Vagina (tissue), 2 donors: ENCODE measurements around the gene TBC1D14.

Experiments used
- POLR2A ChIP-seq, 2 donors: fragments of 450-650 bp; IDR thresholded peaks; one replicate each; pipeline ENCODE4 v1.6.1; 2017; ENCODE audit warnings: antibody characterized with exemption in 2 of 2, mild to moderate bottlenecking in 2 of 2, moderate library complexity in 2 of 2
- POLR2AphosphoS5 ChIP-seq, 2 donors: sonication (generic); formaldehyde crosslinking; IDR thresholded peaks; one replicate each; pipeline ENCODE4 v1.9.0; 2017; ENCODE audit warnings: antibody characterized with exemption in 2 of 2, mild to moderate bottlenecking in 2 of 2, low read depth in 1 of 2; ENCODE audit not compliant: insufficient read depth in 1 of 2
- TF ChIP-seq, protein P1 (sequence below), 3 experiments: fragments of 450-650 bp in 2 of 3; fragments of 200-600 bp in 1 of 3; sonication (generic) in 1 of 3; IDR thresholded peaks; one replicate each; pipeline ENCODE4 v1.5.1; 2017 to 2019; ENCODE audit warnings: antibody characterized with exemption in 3 of 3, mild to moderate bottlenecking in 2 of 3, moderate library complexity in 2 of 3

DNA sequence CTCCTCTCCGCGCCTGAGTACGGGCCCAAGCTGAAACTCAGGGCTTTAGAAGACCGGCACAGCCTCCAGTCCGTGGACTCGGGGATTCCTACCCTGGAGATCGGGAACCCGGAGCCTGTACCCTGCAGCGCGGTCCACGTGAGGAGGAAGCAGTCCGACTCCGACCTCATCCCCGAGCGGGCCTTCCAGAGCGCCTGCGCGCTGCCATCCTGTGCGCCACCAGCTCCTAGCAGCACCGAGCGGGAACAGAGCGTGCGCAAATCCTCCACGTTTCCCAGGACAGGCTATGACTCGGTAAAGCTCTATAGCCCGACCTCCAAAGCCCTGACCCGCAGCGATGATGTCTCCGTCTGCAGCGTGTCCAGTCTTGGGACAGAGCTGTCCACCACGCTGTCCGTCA is 13.9 kb downstream of the TBC1D14 start:
- TF ChIP-seq, protein P1, sequence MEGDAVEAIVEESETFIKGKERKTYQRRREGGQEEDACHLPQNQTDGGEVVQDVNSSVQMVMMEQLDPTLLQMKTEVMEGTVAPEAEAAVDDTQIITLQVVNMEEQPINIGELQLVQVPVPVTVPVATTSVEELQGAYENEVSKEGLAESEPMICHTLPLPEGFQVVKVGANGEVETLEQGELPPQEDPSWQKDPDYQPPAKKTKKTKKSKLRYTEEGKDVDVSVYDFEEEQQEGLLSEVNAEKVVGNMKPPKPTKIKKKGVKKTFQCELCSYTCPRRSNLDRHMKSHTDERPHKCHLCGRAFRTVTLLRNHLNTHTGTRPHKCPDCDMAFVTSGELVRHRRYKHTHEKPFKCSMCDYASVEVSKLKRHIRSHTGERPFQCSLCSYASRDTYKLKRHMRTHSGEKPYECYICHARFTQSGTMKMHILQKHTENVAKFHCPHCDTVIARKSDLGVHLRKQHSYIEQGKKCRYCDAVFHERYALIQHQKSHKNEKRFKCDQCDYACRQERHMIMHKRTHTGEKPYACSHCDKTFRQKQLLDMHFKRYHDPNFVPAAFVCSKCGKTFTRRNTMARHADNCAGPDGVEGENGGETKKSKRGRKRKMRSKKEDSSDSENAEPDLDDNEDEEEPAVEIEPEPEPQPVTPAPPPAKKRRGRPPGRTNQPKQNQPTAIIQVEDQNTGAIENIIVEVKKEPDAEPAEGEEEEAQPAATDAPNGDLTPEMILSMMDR (IDR thresholded peaks at IDR 0.05) = no peak
- no peak for TF ChIP-seq POLR2A (IDR thresholded peaks at IDR 0.05)
- TF ChIP-seq POLR2AphosphoS5 (IDR thresholded peaks at IDR 0.05; ENCODE audit: insufficient read depth in 1 of 2, low read depth in 1 of 2) = no peak
